Dermis blood vessel endothelial cell (primary cell): ENCODE data around the gene UROC1. TPM values are rescaled to one million over a fixed set of nuclear protein-coding genes. Genes with fewer than 3 reads are reported as not detected.

Experiments
- DNase-seq: peaks from one replicate; pipeline ENCODE4 v3.0.0; 2010
- total RNA-seq: library from RNA; depleted of rRNA; stranded (reverse); fragments of >200 nt; gene quantifications from 2 replicates; pipeline ENCODE4 v1.2.3, GENCODE V29; 2014

Gene UROC1
- total RNA-seq, 1 donor from 2014 or later: not detected

GRCh38 chr3:126494204-126494969 lies 23.2 kb downstream of the UROC1 start:
- DNase-seq: no peak

GRCh38 chr3:126493739-126494138 lies 23.8 kb downstream of the UROC1 start:
- DNase-seq: no peak

DNA sequence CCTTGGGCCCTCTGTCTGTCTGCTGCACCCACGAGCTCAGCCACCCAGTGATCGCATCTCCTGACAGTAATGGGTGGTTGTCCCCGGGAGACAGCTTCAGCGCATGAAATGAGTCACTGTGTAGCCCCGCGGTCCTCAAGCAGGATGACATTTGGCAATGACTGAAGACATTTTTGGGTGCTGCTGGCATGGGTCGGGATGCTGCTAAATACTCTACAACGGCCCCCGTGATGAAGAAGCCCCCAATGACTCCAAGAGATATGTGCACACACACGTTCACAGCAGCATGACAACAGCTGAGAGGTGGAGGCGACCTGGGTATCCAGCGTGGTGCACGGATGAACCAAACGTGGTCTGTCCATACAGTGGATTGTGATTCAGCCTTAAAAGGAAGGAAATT lies 24.5 kb downstream of the UROC1 start:
- no peak for DNase-seq

- no peak for DNase-seq
These were observed 26.2 kb downstream of the UROC1 start for GRCh38 chr3:126491221-126492013.

DNA sequence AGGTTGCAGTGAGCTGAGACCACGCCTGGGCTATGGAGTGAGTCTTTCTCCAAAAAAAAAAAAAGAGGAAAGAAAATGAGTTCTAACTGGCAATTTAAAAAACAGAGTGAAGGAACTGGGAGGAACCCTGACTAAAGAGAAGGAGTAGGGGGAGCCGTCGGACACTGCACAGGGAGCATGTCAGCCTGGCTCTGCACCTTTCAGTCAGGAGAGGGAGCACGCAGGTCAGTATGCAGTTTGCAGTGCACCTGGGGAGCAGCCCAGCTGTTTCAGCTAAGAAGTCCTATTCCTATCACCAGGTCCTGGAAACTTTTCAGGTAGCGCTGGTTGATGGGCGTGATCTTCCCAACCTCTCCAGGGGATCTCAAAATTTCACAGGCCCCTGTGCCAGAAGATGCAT lies 27.0 kb downstream of the UROC1 start:
- DNase-seq: no peak

GRCh38 chr3:126488886-126489569 lies 28.5 kb downstream of the UROC1 start:
- DNase-seq: no peak

GRCh38 chr3:126488185-126488584 lies 29.4 kb downstream of the UROC1 start:
- no peak for DNase-seq

- DNase-seq: peak; percentile 76
These were observed 30.3 kb downstream of the UROC1 start for GRCh38 chr3:126487151-126487771.

GRCh38 chr3:126486360-126486847 lies 31.2 kb downstream of the UROC1 start:
- peak; percentile 39 for DNase-seq

- DNase-seq: no peak
These were observed 31.6 kb downstream of the UROC1 start for GRCh38 chr3:126485956-126486355.

GRCh38 chr3:126485176-126485897 lies 32.2 kb downstream of the UROC1 start:
- no peak for DNase-seq

DNA sequence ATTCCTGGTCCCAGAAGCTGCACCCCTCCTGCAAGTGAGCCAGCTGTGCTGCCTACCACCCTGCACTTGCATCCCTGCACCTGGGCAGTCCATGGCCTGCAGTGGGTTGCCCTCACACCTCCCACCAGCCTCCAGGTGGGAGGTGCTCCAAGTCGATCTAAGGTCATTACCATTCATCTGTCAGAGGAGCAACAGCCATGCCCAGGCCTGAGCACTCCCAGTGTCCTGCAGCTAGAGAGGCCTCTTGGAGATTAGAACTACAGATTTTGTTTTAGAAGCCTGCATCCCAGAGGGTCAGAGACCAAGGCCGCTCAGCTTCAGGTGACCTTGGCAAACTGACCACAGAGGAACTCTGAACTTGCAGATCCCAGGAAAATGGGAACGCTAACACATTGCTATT lies 32.9 kb downstream of the UROC1 start:
- DNase-seq: no peak

GRCh38 chr3:126484148-126484547 lies 33.4 kb downstream of the UROC1 start:
- no peak for DNase-seq

DNA sequence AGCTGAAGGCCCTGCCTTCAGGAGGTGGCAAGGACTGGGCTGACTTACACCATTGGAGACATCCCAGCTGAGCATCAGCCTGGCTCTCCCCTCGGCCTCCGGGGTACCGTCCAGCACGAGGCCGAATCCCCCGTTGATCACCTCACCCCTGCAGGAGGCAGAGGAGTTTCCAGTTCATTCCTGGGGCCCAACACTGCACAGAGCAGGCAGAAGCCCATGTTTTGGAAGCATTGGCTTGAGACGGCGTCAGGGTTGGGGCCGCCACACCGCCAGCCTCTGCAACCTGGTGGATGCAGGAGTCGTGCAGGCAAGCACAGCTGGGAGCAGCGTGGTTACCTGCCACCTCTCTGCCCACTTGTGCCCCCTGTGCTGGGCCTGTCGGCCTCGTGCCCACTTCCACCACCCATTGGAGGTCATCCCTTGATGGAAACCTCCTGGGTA lies 34.2 kb downstream of the UROC1 start:
- no peak for DNase-seq

GRCh38 chr3:126482503-126483255 lies 34.9 kb downstream of the UROC1 start:
- no peak for DNase-seq

- no peak for DNase-seq
These were observed 35.6 kb downstream of the UROC1 start for GRCh38 chr3:126481808-126482502.

DNA sequence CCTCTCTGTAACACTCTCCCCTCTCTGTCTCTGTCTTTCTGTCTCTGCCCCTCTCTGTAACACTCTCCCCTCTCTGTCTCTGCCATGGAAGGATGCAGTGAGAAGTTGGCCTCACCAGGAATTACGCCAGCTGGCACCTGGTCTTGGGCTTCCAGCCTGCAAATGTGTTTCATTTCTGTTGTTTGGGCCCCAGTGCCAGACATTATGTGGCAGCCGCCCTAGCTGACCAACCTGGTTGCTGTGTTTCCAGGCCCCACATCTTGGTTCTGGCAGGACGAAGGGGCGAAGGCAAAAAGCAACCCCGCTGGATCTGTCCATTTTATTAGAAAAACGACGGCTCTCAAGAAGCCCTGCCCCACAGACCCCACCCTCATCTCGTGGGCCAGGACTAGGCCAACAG lies 36.7 kb downstream of the UROC1 start:
- DNase-seq: no peak

DNA sequence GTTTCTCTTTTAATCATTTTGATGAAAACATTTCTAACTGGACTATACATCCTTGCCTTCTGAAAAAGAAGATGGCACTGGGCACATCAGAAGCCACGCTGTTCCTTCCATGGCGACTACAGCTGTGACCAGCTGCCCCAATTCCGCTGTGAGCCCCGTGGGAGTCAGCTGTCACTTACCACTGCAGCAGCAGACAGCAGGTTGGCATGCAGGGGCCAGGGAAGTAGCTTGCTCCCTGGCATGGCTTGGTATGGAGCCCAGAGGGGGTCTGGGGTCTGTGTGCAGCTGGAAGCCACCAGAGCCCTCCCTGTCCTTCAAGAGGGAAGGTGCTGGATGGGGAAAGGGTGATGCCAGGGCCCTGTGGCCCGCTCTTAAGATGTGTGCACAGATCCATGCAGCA lies 37.4 kb downstream of the UROC1 start:
- no peak for DNase-seq

GRCh38 chr3:126479642-126480041 lies 37.9 kb downstream of the UROC1 start:
- no peak for DNase-seq

- DNase-seq: no peak
These were observed 38.8 kb downstream of the UROC1 start for GRCh38 chr3:126478581-126479310.
